AG04449 (cell line): Measurements from ENCODE around the gene KIAA1328.

Experiments
- CTCF ChIA-PET: fragments of 350-600 bp; formaldehyde crosslinking; extraction: SDS; loops from one replicate; lab custom pipeline; 2021; ENCODE audit warnings: antibody characterized with exemption; lab: Yijun Ruan, JAX
- POLR2A ChIA-PET: fragments of 400-600, 350-600 bp; formaldehyde crosslinking; extraction: SDS; loops from one replicate; lab custom pipeline; 2020; ENCODE audit warnings: antibody characterized with exemption, inconsistent platforms; lab: Yijun Ruan, JAX
- DNase-seq: peaks from one replicate; pipeline ENCODE4 v3.0.0-alpha.2; 2010; ENCODE audit warnings: low read depth, low spot score
- H3K4me3 ChIP-seq: 2 replicates; pipeline ENCODE4 v1.5.1; 2011; ENCODE audit warnings: low read depth, mild to moderate bottlenecking, control low read depth, low read length
- CTCF ChIP-seq: IDR thresholded peaks from one replicate; pipeline ENCODE4 v1.5.1; 2011; ENCODE audit warnings: mild to moderate bottlenecking, moderate library complexity, low read length, control low read depth, inconsistent platforms; ENCODE audit not compliant: insufficient read depth; ENCODE audit errors: missing control alignments

KIAA1328 gene

GRCh38 chr18:37170984-37171383 lies 342.1 kb downstream of the KIAA1328 start:
- CTCF ChIA-PET, result no interaction called here
- TF ChIP-seq CTCF, result no peak
- no peak for DNase-seq
- H3K4me3 ChIP-seq, result no peak overlapping the region
- POLR2A ChIA-PET, result no interaction called here

GRCh38 chr18:37173384-37173783 lies 344.5 kb downstream of the KIAA1328 start:
- CTCF ChIA-PET, result no interaction called here
- no peak overlapping the region for H3K4me3 ChIP-seq
- no peak for DNase-seq
- POLR2A ChIA-PET, result no interaction called here
- TF ChIP-seq CTCF, result no peak

GRCh38 chr18:37175727-37176620 lies 347.0 kb downstream of the KIAA1328 start:
- ChIA-PET CTCF (interaction anchor here (1.0 to 1.2 kb wide), 2 partner anchors 14 to 35 kb away, joined by 3 read pairs; no protein-coding TSS in a partner anchor), POLR2A (no interaction called here)
- DNase-seq, result no peak
- no peak for TF ChIP-seq CTCF
- H3K4me3 ChIP-seq, result no peak overlapping the region

GRCh38 chr18:37176621-37176934 lies 347.7 kb downstream of the KIAA1328 start:
- POLR2A ChIA-PET, result no interaction called here
- no peak overlapping the region for H3K4me3 ChIP-seq
- CTCF ChIA-PET, result interaction anchor here (1.2 kb wide), 1 partner anchor 35 kb away, joined by 3 read pairs; no protein-coding TSS in a partner anchor
- no peak for TF ChIP-seq CTCF
- no peak for DNase-seq

GRCh38 chr18:37179384-37179783 lies 350.5 kb downstream of the KIAA1328 start:
- ChIA-PET POLR2A (no interaction called here), CTCF (no interaction called here)
- DNase-seq, result no peak
- no peak overlapping the region for H3K4me3 ChIP-seq
- TF ChIP-seq CTCF, result no peak

DNA sequence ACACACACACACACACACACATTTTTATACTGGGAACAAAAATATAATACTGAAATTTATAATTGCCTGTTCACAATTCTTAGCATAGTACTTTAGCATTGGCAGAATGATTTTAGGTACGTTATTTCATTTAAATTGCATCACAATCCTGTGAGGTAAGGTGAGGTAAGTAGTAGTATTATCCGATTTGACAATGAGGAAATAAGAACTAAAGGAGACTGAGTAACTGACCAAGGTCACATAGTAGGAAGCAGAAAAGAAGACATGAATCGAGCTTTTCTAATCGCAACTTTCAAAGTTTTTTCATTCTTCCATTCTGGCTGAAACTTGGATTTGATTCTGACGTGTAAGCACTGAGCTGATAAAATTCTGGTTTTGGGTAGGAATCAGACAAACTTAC lies 351.2 kb downstream of the KIAA1328 start:
- H3K4me3 ChIP-seq, result no peak overlapping the region
- no peak for DNase-seq
- no peak for TF ChIP-seq CTCF
- POLR2A ChIA-PET, result no interaction called here
- CTCF ChIA-PET, result no interaction called here
